HG03439 (cell line): ENCODE results near the gene PYGO2.
"Not testable (repeated sequence)": the region's sequence is repeated elsewhere in the genome, so short reads cannot be mapped to it uniquely, and the experiment has no call there.

Experiments used
- ATAC-seq: cut with Tn5 transposase; IDR thresholded peaks from one replicate; pipeline ENCODE4 v1.9.1; 2021; ENCODE audit warnings: mild to moderate bottlenecking, moderate library complexity; ENCODE audit not compliant: unreplicated experiment

Gene PYGO2

DNA sequence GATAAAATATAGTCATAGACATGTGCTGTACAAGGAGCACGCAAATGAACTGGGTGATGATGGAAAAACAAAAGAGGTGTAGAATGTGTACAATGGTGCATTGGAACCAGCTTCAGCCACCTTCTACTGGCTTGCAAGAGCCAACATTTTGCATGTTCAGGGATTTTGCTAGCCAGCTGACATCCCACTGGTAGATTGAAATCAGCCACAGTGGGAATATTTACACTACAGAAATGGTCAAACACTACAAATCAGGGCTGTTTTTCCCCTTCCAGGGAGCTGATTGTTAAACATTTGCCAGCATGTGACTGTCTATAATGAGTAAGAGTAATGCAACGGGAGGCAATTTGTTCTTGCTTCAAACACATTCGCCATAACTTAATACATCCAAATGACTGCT lies 48.3 kb downstream of the PYGO2 start:
- no peak for ATAC-seq

GRCh38 chr1:154912755-154913154 lies 48.8 kb downstream of the PYGO2 start:
- ATAC-seq, result no peak

DNA sequence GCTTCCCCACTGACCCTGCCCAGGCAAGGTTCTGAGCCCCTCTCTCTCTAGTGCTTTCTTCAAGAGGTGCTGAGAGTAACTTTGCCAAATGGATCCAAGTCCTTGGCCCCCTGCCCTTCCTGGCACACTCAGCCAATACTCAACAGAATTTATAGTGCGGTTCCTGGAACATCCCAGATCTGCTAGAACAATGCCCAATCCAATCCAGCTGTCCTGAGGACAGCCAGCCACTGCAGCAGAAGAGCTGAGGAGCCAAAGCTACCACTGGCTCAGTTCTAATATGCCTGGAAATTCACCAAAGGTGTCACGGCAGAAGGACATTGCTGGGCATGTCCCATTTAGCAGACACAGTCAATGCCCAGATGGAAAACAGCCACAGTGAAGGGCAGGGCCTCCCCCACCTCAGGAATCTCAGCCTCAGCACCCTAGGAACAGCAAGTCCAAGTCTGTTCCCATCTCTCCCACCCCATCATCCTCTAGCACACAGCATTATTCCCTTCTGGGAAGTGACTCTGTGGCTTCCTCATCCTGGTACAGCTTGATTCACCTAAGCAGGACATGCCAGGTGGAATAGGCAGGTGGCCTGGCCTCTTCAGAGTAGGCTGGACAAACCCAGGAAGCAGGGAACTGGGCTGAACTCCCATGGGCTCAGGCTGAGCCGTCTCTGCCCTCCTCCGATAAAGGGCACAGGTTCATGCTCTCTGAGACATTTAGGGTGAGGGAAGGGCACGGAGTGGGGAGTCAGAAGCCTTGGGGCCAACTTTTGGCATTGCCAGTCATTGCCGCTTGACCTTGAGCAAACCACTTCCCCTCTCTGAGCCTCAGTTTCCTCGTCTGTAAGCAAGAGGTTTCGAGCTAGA lies 49.7 kb downstream of the PYGO2 start:
- no peak for ATAC-seq

GRCh38 chr1:154910851-154911250 lies 50.7 kb downstream of the PYGO2 start:
- ATAC-seq, result no peak

GRCh38 chr1:154908937-154909336 lies 52.6 kb downstream of the PYGO2 start:
- ATAC-seq, result no peak

GRCh38 chr1:154908129-154908528 lies 53.5 kb downstream of the PYGO2 start:
- not testable (repeated sequence) for ATAC-seq
